OCI-LY7 (cell line): ENCODE data around the gene FAM13A. TPM values are rescaled to one million over a fixed set of nuclear protein-coding genes. Genes with fewer than 3 reads are reported as not detected.

ENCODE experiments used
- BruUV-seq: library from RNA; stranded (reverse); fragments of 400-500 nt; replicated peaks from 2 replicates; lab custom pipeline; 2021; lab: Mats Ljungman, UMichigan
- CTCF ChIA-PET: fragments of 300-600 bp; sonication (Branson Sonifier 250); formaldehyde crosslinking; loops from one replicate; lab custom pipeline; 2022; ENCODE audit warnings: antibody characterized with exemption; ENCODE audit not compliant: unreplicated experiment; lab: Charles Lee
- POLR2A ChIA-PET: fragments of 300-600 bp; sonication (Branson Sonifier 250); formaldehyde crosslinking; loops from one replicate; lab custom pipeline; 2022; ENCODE audit warnings: antibody characterized with exemption; lab: Charles Lee
- DNase-seq: peaks from one replicate; pipeline ENCODE4 v3.0.0-alpha.2; 2015; ENCODE audit warnings: low spot score
- H2AFZ ChIP-seq: fragments of 200-600 bp; sonication (generic), shearing (Covaris generic); 2 replicates; pipeline ENCODE4 v1.6.1; 2014; ENCODE audit warnings: mild to moderate bottlenecking, antibody characterized with exemption, low read length, moderate library complexity
- H3K27ac ChIP-seq: fragments of 200-600 bp; sonication (generic); 2 replicates; pipeline ENCODE4 v1.5.1; 2014; ENCODE audit warnings: mixed run types, low read depth, mild to moderate bottlenecking, moderate library complexity, low read length, inconsistent platforms; ENCODE audit not compliant: poor library complexity, severe bottlenecking
- H3K36me3 ChIP-seq: fragments of 200-600 bp; sonication (generic); 2 replicates; pipeline ENCODE4 v1.6.1; 2014; ENCODE audit warnings: mild to moderate bottlenecking, antibody characterized with exemption, low read length, moderate library complexity, mixed read lengths; ENCODE audit not compliant: insufficient read depth
- H3K4me1 ChIP-seq: fragments of 200-600 bp; sonication (generic); 2 replicates; pipeline ENCODE4 v1.5.1; 2014; ENCODE audit warnings: mild to moderate bottlenecking, low read length; ENCODE audit not compliant: insufficient read depth, poor library complexity, severe bottlenecking
- H3K4me2 ChIP-seq: fragments of 200-600 bp; sonication (generic); 2 replicates; pipeline ENCODE4 v1.6.1; 2014; ENCODE audit warnings: mild to moderate bottlenecking, low read length
- H3K4me3 ChIP-seq: fragments of 200-600 bp; sonication (generic); 2 replicates; pipeline ENCODE4 v1.5.1; 2014; ENCODE audit warnings: mild to moderate bottlenecking, low read depth, low read length; ENCODE audit not compliant: poor library complexity, severe bottlenecking
- H3K79me2 ChIP-seq: fragments of 200-600 bp; sonication (generic); 2 replicates; pipeline ENCODE4 v1.6.1; 2016; ENCODE audit warnings: low read depth, mild to moderate bottlenecking, low read length, moderate library complexity, mixed read lengths; ENCODE audit not compliant: insufficient read depth
- H3K9me2 ChIP-seq: fragments of 200-600 bp; sonication (generic); 2 replicates; pipeline ENCODE4 v1.6.1; 2016; ENCODE audit warnings: mild to moderate bottlenecking, low read length, mixed read lengths; ENCODE audit not compliant: insufficient read depth
- H3K9me3 ChIP-seq: fragments of 200-600 bp; sonication (generic); 2 replicates; pipeline ENCODE4 v1.6.1; 2014; ENCODE audit warnings: mild to moderate bottlenecking, mixed run types, low read length, mixed read lengths
- H4K20me1 ChIP-seq: fragments of 200-600 bp; sonication (generic); 2 replicates; pipeline ENCODE4 v1.6.1; 2014; ENCODE audit warnings: mild to moderate bottlenecking, antibody characterized with exemption, low read length, moderate library complexity, mixed read lengths; ENCODE audit not compliant: insufficient read depth
- CTCF ChIP-seq: fragments of 200-600 bp; sonication (generic); conservative IDR thresholded peaks from 2 replicates; pipeline ENCODE4 v1.5.1; 2014; ENCODE audit warnings: mild to moderate bottlenecking, antibody characterized with exemption, low read length, moderate library complexity, mixed read lengths
- EZH2phosphoT487 ChIP-seq: fragments of 200-600 bp; sonication (generic); IDR thresholded peaks from 2 replicates; pipeline ENCODE4 v1.6.1; 2018; ENCODE audit warnings: low read depth, borderline replicate concordance, mild to moderate bottlenecking, mixed run types, antibody characterized with exemption, low read length, moderate library complexity, mixed read lengths
- intact Hi-C: fragments of 100-400 bp; cut with micrococcal nuclease; formaldehyde crosslinking; loops from one replicate; pipeline ENCODE4 v1.10.0; 2022; ENCODE audit not compliant: unreplicated experiment
- total RNA-seq, 2 experiments: library from RNA; depleted of rRNA in 1 of 2; stranded (reverse); fragments of >200 nt in 1 of 2; shearing (Covaris generic) in 1 of 2; gene quantifications; 2 replicates each; pipeline ENCODE4 v1.2.3, GENCODE V29; 2014 to 2022

FAM13A gene
- total RNA-seq, 2 experiments from 2014 or later = not detected

- Histone ChIP-seq H3K27ac (no peak overlapping the region), H3K79me2 (no peaks in the 10 kb centered on the region), H3K4me1 (no peaks in the 10 kb centered on the region), H3K9me3 (no peaks in the 10 kb centered on the region), H2AFZ (no peak overlapping the region), H3K9me2 (no peaks in the 10 kb centered on the region), H3K4me2 (no peak overlapping the region), H4K20me1 (no peaks in the 10 kb centered on the region), H3K4me3 (no peak overlapping the region), H3K36me3 (no peaks in the 10 kb centered on the region)
- BruUV-seq = no TSS peak
- POLR2A ChIA-PET = interaction anchor here (0.6 to 1.0 kb wide), 4 partner anchors 15 to 534 kb away, joined by 3 to 6 read pairs (median 4); no protein-coding TSS in a partner anchor
- no peak for DNase-seq
- CTCF ChIA-PET = no interaction called here
- intact Hi-C loops = loop anchor here (2.0 kb wide), 1 partner anchor 203 kb away; no protein-coding TSS in a partner anchor
- no peak for TF ChIP-seq CTCF
- TF ChIP-seq EZH2phosphoT487 = no peak
Measured at GRCh38 chr4:88819818-88820697, 236.9 kb downstream of the FAM13A start.

GRCh38 chr4:88818631-88819470 is 238.1 kb downstream of the FAM13A start:
- ChIA-PET CTCF (interaction anchor here (0.7 kb wide), 1 partner anchor 41 kb away, joined by 3 read pairs; no protein-coding TSS in a partner anchor), POLR2A (interaction anchor here (0.6 to 1.0 kb wide), 2 partner anchors 16 to 407 kb away, joined by 3 to 6 read pairs; no protein-coding TSS in a partner anchor)
- Histone ChIP-seq H3K79me2 (no peaks in the 10 kb centered on the region), H2AFZ (no peak overlapping the region), H3K9me2 (no peaks in the 10 kb centered on the region), H3K4me2 (no peak overlapping the region), H3K27ac (no peak overlapping the region), H3K4me1 (no peaks in the 10 kb centered on the region), H4K20me1 (no peaks in the 10 kb centered on the region), H3K36me3 (no peaks in the 10 kb centered on the region), H3K4me3 (no peak overlapping the region), H3K9me3 (no peaks in the 10 kb centered on the region)
- BruUV-seq = no TSS peak
- peak; percentile 16 for DNase-seq
- no peak for TF ChIP-seq EZH2phosphoT487
- TF ChIP-seq CTCF = peak; percentile 71
- intact Hi-C loops = loop anchor here (2.0 kb wide), 1 partner anchor 204 kb away; no protein-coding TSS in a partner anchor
